Kasumi-1 (cell line): ENCODE data around the gene EIF3L.

ENCODE experiments used
- DNase-seq, 2 experiments: peaks; one replicate each; lab custom pipeline; 2025; lab: John Stamatoyannopoulos, UW

EIF3L gene

GRCh38 chr22:37926771-37927636 is 77.8 kb downstream of the EIF3L start:
- no peak for DNase-seq

- no peak for DNase-seq
These were observed 78.4 kb downstream of the EIF3L start for GRCh38 chr22:37927637-37927936.

GRCh38 chr22:37929390-37929789 is 80.2 kb downstream of the EIF3L start:
- DNase-seq = no peak

- DNase-seq = peak in 1 of 2 experiments; percentile 40
These were observed 81.2 kb downstream of the EIF3L start for GRCh38 chr22:37930270-37930951.

DNA sequence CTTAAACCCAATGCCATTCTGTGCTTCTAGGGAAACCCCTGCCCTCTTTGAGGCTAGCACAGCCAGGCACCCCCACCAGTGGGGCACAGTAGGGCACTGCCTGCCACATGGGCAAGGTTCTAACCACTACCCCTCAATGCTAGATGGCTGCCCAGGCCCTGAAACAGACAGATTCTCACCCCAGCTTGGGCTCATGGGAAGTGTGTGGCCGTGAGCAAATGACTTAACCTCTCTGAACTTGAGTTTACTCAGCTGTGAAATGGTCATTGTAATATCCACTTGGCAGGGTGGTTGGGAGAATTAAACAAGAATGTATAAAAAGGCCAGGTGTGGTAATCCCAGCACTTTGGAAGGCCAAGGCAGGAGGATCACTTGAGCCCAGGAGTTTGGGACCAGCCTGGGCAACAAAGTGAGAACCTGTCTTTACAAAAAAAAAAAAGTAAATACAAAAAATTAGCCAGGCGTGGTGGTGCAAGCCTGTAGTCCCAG is 81.8 kb downstream of the EIF3L start:
- no peak for DNase-seq

DNA sequence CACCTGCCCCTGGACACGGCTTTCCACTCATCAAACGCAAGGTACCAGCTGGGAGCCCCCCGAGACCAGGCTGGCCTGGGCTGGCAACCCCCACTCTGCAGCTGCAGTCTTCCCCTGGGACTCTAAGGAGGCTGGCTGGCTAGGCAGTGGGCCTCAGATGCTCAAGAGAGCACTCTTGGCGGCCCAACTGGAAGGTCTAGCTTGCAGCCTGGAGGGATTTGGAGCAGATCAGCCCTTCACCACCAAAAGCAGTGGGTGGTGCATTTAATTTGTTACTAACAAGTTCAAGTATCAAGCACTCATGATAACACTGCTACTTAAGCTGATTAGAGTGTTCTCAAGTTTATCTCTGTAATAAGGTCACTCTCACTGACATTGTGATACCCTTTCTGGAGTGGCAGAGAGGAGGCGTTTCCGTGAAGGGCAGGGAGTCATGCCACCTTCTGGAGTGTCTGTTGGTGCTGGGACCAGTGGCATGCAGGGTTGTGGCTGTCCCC is 82.7 kb downstream of the EIF3L start:
- DNase-seq = no peak

- no peak for DNase-seq
These were observed 83.2 kb downstream of the EIF3L start for GRCh38 chr22:37932401-37932800.

DNA sequence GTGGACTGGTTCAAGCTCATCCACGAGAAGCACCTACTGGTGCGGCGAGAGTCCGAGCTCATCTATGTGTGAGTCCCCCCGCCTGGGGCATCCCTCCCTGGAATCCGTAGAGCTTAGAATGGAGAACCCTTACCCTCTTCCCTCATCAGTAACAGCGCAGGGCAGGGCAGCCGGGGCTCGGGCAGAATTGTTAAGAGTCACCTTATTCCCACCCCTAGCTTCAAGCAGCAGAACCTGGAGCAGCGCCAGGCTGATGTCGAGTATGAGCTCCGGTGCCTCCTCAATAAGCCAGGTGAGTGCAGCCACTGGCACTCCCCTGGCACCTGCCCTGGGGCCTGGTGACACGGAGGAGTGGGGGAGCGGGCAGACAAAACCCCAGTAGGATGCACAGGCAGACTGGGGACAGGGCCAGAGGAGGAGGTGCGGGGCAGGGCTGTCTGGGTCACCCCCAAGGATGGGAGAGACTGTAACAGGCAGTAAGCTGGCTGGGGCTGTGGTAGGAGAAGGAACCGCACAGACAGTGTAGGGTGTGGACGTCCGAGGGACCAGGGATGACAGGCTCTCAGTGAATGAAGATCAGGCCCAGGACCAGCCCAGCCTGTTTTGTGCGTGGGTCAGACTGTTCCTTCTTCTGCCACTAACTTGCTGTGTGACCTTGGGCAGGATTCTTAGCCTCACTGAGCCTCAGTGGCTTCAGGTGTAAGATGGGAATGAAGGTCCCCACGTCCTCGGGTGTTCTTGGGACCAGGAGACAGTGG is 83.8 kb downstream of the EIF3L start:
- DNase-seq = no peak

DNA sequence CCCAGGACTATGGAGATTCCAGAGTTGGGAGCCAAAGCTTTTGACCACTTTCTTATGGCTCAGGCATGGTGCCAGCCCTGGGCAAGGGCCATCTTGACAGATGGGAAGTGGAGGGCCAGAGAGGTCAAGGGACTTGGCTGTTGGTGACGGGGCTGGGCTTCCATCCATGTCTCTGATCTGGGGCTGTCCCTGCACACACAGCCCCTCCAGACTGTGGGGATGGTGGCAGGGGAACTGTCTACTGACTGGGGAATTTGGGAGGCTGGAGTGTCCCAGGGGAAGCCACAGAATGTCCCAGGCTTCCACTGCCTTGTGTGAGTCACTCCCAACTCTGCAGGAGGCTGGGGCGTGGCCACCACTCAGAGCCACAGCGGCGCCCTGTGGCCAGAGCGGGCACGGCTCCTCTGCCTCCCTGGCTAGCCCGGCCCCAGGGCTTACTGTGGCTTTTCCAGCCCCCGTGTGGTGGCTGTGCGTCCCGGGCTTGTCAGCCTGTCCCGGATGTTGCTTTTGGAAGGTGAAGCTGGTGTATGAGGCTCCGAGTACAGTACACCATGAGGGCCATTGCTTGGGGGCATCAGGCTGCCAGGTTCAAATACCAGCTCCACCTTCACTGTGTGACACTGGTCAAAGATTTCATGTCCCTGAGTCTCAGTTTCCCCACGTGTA is 84.6 kb downstream of the EIF3L start:
- DNase-seq = peak; percentile 85 to 90
